NCI-H2196 (cell line): Measurements from ENCODE around the gene SOX8.
A peak's percentile ranks its signal among the peaks of the same experiment; 100 is the strongest.
"Not testable (repeated sequence)": the region's sequence is repeated elsewhere in the genome, so short reads cannot be mapped to it uniquely, and the experiment has no call there.

Experiments
- DNase-seq: peaks from one replicate; lab custom pipeline; 2025; ENCODE audit not compliant: unreplicated experiment; lab: John Stamatoyannopoulos, UW

SOX8 gene

GRCh38 chr16:981695-982144 lies at the start of gene SOX8:
SOX8 (plus strand) TSS chr16:981770; CDS start chr16:981923, 153 bp downstream.
- DNase-seq, result peak; percentile 68

- no peak for DNase-seq
Observed at GRCh38 chr16:932831-933330, 48.7 kb upstream of the SOX8 start.

- DNase-seq, result no peak
Observed at GRCh38 chr16:933581-933980, 48.0 kb upstream of the SOX8 start.

- DNase-seq, result no peak
Observed at GRCh38 chr16:934178-934577, 47.4 kb upstream of the SOX8 start.

- no peak for DNase-seq
Observed at GRCh38 chr16:935684-936083, 45.9 kb upstream of the SOX8 start.

GRCh38 chr16:937311-937710 lies 44.3 kb upstream of the SOX8 start:
- no peak for DNase-seq

GRCh38 chr16:937723-938122 lies 43.8 kb upstream of the SOX8 start:
- DNase-seq, result no peak

GRCh38 chr16:938136-938535 lies 43.4 kb upstream of the SOX8 start:
- DNase-seq, result no peak

- no peak for DNase-seq
Observed at GRCh38 chr16:938752-939151, 42.8 kb upstream of the SOX8 start.

GRCh38 chr16:939311-939710 lies 42.3 kb upstream of the SOX8 start:
- DNase-seq, result no peak

- DNase-seq, result no peak
Observed at GRCh38 chr16:939941-940340, 41.6 kb upstream of the SOX8 start.

GRCh38 chr16:942436-943060 lies 39.0 kb upstream of the SOX8 start:
- no peak for DNase-seq

GRCh38 chr16:943971-944370 lies 37.6 kb upstream of the SOX8 start:
- DNase-seq, result no peak

- no peak for DNase-seq
Observed at GRCh38 chr16:945271-946047, 36.1 kb upstream of the SOX8 start.

- no peak for DNase-seq
Observed at GRCh38 chr16:946048-946395, 35.5 kb upstream of the SOX8 start.

- no peak for DNase-seq
Observed at GRCh38 chr16:947255-947921, 34.2 kb upstream of the SOX8 start.

GRCh38 chr16:947922-948303 lies 33.7 kb upstream of the SOX8 start:
- DNase-seq, result not testable (repeated sequence)

GRCh38 chr16:948767-949166 lies 32.8 kb upstream of the SOX8 start:
- not testable (repeated sequence) for DNase-seq

GRCh38 chr16:950733-951573 lies 30.6 kb upstream of the SOX8 start:
- DNase-seq, result not testable (repeated sequence)

- no peak for DNase-seq
Observed at GRCh38 chr16:951660-952301, 29.8 kb upstream of the SOX8 start.

- no peak for DNase-seq
Observed at GRCh38 chr16:952321-952720, 29.2 kb upstream of the SOX8 start.
